Activated CD8-positive, alpha-beta memory T cell treated with anti-CD3 and anti-CD28 coated beads for 48 hours (primary cell): ENCODE measurements around the gene POLR3A.
"Not testable (repeated sequence)": the region's sequence is repeated elsewhere in the genome, so short reads cannot be mapped to it uniquely, and the experiment has no call there.

Experiments used
- DNase-seq, 3 experiments: peaks; one replicate each; pipeline ENCODE4 v3.0.0-alpha.2; 2020; ENCODE audit warnings: low read depth in 2 of 3, low spot score in 2 of 3

Gene POLR3A

DNA sequence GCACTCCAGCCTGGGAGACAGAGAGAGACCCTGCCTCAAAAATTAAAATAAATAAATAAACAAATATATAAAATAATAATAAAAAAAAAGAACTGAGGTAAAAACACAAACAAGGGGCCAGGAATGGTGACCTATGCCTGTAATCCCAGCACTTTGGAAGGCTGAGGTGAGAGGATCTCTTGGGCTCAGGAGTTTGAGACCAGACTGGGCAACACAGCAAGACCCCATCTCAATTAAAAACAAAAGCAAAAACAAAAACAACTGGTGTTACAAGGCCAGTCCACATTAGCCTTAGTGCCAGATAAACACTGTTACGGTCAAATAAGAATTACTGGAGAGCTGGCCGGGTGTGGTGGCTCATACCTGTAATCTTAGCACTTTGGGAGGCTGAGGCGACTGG is 5.6 kb downstream of the POLR3A start:
- DNase-seq, result no peak

DNA sequence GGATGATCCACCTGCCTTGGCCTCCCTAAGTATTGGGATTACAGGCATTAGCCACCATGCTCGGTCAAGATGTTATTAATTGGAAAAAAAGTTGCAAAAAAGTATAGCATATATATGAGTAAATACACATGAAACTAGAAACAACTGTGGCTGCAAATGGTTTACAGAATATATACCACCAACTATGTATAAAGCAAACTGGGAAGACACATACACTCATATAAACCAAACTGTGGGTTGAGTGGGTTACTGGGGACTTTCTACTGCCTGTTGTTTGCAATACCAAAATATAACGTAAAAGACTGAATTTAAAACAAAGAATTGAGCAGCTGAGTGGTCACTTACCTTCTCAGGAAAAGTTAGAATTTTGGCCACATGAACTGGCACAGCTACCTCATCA is 8.1 kb downstream of the POLR3A start:
- no peak for DNase-seq

DNA sequence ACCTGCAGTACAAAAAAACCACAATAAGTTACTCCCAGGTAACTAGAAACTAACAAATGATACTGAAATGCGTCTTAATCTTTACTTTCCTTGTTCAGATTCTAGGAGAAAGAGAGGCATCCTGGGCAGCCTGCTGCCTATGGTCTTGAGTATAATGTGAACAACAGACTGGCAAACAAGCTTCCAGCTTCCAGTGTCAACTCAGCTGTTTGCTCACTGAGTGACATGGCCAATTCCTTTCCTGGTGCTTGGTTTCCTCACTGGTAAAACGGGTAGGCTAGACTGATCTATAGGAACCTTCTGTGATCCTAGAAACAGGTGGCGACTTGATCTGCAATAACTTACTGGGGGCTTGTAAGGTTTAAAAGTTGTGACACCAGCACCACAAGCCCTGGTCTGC is 10.1 kb downstream of the POLR3A start:
- no peak for DNase-seq

DNA sequence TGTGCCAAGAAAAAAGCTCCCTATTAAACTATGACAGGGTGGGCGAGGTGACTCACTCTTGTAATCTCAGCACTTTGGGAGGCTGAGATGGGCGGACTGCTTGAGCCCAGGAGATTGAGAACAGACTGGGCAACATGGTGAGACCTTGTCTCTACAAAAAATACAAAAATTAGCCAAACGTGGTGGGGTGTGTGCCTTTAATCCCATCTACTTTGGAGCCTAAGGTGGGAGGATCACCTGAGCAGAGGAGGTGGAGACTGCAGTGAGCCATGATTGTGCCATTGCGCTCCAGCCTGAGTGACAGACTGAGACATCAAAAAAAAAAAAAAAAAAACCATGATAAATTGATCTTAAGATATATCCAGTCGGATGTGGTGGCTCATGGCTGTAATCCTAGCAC is 11.5 kb downstream of the POLR3A start:
- DNase-seq, result no peak

DNA sequence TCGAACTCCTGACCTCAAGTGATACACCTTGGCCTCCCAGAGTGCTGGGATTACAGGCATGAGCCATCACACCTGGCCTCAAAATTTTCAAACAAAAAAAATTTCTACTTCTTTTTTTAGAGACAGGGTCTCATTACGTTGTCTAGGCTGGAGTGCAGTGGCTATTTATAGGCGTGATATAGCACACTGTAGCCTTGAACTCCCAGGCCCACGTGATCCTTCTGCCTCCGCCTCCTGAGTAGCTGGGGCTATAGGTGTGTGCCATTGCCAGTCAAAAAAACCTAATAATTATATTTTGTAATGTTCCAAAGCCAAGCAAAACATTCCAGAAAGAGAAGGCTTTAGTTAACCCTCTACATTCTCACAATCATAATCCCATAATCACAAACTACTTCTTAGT is 13.8 kb downstream of the POLR3A start:
- no peak for DNase-seq

DNA sequence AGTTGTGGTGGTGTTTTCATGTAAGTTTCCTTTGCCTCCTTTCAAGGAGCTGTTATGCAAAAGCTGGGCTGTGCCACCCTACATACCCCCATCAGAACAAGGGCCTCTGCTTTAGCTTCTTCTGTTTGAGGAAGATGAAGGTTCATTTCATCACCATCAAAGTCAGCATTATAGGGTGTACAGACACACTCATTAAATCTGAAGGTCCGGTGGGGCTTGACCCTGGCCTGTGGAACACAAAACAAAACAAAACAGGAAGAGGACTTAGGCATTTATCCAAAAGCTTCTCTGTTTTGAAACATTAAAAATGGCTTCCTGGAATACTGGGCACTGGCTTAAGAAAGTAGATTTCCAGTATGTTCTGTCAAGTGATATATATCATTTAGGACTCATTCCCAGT is 15.8 kb downstream of the POLR3A start:
- DNase-seq, result no peak

DNA sequence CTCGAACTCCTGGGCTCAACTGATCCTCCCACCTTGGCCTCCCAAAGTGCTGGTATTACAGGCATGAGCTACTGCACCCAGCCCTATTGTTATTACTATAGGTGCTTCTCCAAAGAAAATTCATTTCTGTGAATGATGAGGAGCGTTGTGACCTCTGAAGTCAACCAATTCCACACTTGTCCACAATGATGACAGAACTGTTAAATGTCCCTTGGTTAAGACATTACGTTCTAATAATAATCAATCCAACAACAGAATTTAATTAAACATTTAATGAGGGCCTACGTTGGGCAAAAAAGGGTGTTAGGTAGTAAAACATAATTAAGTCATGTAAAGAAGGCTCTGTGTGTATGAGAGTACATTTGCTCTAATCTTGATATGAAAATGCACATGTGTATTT is 18.2 kb downstream of the POLR3A start:
- DNase-seq, result no peak

DNA sequence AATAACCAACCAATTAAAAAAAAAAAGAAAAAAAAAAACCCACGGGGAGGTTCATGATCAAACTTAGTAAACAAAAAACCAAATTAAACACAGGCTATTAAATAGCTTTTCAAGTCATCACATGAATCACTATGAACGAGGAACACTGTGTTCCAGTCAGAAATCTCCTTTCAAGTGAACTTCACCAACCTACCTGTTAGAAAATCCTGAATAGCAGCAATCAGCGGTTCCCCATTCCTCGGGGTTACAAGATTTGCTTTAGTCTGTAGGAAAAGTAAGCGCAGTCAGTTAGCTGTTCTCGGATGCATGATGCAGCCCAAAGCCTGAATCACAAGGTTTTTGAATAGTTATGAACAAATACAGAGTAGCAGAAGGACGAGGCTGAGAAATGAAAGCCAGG is 19.0 kb downstream of the POLR3A start:
- DNase-seq, result no peak

DNA sequence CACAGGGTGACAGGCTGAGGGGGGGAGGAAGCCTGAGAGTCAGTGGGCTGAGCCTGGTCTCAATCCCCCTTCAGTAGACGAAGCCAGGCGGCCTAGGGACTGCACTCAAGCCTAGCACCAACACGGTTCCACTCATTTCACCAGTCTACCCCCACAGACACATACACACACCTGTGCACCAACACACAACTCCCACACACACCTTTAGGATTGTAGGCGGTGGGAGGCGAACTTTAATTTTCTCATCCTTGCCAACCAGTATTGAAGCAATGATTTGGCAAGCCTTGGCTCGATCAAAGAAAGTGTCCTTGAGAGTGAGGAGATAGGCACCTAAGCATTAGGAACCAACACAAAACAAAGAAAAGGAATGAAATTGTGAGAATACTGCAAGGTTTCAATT is 19.7 kb downstream of the POLR3A start:
- no peak for DNase-seq

DNA sequence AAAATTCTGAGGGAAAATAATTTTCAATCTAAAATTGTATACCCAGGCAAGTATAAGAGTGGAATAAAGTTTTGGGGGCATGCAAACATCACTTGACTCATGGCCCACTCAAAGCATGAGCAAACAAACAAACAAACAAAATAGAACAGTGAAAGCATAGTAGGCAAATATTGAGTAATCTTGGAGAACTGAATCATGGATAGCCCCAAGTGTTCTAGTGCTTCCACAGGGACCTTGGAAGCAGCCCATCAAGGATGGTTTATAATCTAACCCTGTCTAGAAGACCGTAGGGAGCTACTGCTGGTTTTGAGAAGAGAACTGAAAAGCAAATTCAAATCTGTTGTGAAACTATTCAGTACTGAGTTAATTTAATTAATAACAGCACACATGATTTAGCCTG is 22.1 kb downstream of the POLR3A start:
- DNase-seq, result no peak

DNA sequence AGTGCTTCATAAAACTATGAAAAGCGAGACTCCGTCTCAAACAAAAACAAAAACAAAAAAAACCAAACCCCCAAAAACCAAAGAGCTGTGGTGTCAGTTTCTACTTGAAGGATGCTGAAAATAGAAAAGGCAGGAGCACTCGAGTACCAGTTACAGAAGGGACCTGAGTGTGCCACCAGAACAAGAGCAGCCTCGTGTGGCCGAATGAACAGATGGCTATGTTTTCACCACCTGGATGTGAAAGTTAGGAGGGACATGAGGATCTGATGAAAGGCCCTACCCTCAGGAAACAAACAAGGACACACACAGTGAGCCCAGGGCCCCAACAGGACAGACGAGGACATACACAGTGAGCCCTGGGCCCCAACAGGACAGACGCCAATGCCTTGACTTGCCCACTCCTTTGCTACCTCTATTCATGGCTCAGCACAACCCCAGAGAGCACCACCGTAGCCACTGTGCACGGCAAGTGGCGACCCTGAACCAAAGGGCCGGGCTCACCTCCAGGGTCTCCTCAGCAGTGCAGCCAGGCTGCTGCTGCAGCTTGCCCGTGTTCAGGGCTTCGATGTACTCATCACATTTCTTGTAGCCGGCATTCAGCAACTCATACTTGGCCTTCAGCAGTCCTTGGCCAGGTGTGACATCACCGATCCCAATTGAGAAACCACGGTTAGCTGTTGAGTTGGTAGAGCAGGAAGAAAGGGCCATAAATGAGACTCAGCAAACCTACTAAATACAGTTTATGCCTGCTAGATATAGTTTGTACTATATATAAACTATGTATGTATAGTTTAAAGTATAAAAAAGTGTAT is 24.9 kb downstream of the POLR3A start:
- no peak for DNase-seq

DNA sequence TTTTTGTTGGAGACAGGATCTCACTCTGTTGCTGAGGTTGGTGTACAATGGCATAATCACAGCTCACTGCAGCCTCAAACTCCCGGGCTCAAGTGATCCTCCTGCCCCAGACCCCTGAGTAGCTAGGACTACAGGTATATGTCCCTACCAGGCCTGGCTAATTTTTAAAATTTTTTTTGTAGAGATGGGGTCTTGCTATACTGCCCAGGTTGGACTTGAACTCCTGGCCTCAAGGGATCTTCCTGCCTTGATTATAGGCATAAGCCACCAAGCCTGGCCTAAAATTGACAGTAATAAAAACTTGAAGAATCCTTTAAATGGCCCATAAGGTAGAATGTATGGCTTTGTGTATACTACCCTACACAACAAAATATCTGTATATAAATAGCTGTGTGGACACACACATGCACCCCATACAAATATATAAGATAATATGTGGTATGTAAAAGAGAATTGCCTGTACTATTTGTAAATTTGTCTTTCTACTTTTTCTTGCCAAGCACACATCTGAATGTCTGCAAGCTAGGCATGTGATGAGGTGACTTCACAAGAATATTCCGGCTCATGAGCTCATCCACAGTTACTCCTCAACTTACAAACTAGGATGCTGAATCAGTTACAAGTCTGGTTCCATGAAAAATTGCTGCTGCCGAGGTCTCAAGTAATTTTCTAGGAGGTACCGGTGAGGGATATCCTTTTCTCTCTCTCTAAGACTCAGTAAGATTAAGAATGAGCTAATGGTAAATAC is 26.6 kb downstream of the POLR3A start:
- no peak for DNase-seq

DNA sequence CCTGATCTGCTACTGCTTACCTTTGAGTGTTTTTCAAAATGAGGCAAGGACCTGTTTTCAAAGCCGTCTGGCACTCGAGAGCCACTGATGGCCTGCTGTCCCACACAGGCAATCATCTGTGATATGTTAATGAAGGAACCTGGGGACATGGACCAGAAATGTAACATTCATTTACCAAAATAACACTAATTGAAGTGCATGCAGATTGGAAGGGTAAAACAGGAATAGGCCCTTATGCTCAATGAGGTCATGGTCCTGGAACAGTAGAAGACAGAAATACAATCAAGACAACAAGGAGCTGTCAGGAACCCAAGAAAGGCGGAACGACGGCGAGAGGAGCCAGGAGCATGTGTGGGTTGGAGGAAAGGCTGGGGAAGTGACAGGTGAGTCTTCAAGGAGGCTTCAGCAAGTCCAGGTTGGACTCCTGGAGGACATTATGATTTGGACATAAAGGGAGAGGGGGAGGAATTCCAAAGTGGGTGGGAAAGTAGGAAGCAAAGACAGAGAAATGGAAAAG is 28.3 kb downstream of the POLR3A start:
- no peak for DNase-seq

DNA sequence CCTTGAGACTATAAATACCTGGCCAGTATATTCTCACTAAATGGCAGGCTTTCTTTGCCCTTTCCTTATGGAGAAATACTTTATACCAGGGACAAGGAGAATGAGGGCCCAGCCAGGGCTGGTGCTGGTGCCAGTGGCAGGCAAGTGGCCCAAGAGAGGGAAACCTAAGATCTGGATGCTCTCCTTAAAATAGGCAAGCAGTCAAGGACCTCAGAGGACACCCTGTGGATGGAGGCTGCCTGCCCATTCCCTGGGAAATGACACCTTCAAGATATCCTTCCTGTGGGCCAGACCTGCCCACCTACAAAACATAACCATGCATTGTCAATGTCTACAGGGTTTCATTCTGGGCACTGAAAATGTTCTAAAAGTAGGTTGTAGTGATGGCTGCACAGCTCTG is 29.1 kb downstream of the POLR3A start:
- no peak for DNase-seq

DNA sequence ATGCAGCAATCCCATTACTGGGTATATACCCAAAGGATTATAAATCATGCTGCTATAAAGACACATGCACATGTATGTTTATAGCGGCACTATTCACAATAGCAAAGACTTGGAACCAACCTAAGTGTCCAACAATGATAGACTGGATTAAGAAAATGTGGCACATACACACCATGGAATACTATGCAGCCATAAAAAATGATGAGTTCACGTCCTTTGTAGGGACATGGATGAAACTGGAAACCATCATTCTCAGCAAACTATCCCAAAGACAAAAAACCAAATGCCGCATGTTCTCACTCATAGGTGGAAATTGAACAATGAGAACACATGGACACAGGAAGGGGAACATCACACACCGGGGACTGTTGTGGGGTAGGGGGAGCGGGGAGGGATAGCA is 30.5 kb downstream of the POLR3A start:
- DNase-seq, result not testable (repeated sequence)

DNA sequence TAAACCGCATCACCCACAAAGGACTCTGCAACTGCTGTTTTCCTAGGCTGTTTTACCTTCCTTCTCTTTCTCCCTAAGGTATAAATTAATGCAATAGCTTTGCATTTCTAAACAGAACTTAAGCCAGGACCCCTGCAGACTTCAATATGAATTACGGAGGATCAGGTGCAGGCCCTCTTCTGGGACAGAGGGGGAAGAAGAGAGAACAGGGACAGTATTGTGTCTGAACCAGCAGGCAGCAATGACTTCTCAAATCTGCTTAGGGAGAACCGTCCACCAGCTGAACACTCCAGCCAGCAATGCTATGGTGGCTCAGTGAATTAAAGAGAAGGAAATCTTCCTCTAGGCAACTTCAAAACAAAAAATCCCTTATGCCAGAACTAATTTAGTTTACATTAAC is 35.7 kb downstream of the POLR3A start:
- DNase-seq, result no peak

DNA sequence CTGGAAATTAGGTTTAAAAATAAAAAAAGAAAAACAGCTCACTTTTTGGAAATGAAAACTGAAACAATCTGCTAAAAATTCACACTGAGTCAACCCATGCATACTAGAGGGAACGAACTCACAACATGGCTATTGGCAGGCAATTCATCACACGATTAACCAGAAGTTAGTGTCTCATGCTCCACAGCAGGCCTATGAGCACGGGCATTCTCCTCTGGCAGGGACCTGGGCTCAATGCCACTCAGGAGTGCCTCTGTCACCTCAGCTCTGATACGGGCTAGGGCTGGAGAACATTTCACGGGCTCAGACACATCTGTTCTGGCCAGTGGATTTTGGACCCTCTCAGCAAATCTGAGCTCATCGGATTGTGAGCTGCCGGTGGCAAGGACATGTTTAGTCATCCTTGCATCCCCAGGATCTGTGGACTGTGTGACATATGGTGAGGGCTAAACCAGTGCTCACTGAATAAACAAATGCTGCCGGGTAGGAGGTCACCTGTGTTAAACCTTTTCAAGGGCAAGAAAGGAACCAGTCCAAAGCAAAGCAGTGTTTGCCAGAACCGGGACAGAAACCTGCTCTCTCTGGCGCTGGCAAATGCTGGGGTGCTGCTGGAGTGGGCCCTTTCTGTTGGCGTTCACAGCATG is 40.1 kb downstream of the POLR3A start:
- no peak for DNase-seq

DNA sequence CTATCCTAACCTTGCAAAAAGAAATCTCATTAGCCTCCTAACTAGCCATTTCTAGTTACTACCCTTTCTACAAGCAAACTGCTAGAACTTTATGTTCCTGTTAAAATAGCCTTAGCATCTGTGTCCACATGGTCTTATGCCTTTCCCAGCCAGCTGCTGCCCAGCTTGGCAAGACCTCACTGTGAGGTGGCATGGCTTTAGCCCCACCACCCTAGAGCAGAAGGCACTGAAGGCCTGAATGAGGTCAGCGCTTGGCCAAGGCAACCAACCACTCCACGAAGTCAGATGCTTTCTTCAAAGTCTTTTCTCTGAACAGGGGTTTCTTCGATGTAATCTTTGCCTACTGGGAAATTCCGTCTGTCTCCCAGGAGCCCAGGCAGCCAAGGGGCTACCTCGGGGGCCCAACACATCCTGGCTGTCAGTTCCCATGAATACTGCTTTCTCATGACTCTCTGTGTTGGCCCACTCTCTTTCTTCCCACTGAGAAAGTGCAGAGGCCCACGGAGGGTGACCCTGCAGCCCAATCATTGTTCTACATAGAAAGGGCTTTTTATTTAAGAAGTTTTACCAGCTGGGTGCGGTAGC is 41.6 kb downstream of the POLR3A start:
- DNase-seq, result no peak

DNA sequence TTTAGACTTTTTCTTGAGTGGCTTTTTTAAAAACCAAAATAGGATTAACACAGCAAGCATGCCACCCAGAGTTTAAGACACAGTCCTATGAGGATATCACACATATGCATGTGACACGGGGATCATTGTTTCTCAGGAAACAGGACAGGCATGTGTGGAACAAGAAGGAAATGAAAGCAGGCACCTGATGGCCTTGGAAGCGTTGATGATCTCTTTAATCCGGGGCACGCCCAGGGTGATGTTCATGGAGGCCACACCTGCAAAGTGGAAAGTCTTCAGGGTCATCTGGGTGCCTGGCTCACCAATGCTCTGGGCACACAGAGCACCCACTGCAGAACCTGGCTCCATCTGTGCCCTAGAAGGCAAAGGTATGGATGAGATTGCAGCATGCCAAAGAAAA is 44.3 kb downstream of the POLR3A start:
- no peak for DNase-seq

DNA sequence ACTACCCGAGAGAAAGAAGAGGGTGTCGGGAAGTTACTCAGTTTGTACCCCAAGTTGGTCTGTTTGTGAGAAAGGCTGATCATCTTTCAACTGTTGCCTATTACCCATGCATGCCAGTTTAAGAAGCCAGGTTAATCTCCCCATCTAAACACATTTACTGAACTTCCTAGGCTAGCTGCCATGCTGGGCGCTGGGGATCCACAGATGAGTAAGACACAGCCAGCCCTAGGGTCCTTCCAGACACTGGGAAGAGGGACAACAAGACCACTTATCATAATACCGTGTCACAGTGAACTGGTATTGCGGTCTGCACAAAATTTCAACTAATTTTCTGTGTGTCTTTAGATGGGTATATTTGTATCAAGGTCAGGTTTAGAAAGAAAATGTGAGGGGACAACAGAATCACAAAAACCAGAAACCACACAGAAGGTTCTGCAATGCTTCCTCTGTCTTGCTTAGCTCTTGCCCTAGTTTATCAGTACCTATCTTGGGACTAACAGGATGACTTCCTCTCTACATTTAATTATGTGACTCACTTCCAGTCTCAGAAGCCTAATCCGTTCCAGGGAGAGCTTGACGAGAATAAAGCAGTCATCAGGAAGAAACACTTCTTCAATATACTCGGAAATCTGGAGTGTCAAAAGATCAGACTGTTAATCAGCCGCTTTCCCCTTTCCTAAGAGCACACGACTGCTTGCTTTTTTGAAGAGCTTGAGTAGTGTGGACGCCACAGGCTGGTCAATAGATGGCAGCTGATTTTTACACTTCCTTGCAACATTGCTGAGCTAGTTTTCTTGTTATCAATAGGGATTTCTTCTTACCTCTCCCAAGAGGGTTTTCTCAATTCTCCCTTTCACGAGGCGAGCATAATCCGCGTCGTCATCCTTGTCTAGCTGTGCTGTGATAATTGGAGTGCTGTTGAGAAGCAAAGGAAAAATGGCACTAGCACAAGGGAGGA is 45.7 kb downstream of the POLR3A start:
- no peak for DNase-seq

DNA sequence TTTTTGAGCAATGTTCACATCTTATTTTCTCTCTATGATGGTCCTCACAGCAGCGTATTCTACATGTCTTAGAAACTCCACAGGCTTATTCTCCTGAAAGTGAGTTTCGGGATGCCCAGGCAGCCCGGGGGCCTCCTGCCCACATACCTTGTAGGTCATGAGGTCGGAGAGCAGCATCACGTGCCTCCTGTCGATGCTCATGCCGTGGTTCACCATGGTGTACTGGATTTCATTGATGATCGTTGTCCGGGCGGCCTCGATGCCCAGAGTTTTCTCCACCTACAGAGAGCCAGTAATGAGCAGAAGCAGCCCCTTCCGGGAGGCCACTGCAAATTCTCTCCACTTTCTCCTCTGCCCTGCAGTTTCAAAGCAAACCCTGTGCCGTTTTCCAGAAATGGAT is 48.0 kb downstream of the POLR3A start:
- DNase-seq, result no peak
